Common myeloid progenitor, CD34-positive (primary cell): ENCODE measurements around the gene IER2. TPM values are rescaled to one million over a fixed set of nuclear protein-coding genes. Genes with fewer than 3 reads are reported as not detected.

Source experiments
- CTCF ChIA-PET: fragments of 350-600 bp; sonication (Branson Sonifier 250); formaldehyde crosslinking; loops from one replicate; lab custom pipeline; 2021; ENCODE audit warnings: antibody characterized with exemption; lab: Charles Lee
- POLR2A ChIA-PET: fragments of 350-600 bp; sonication (Branson Sonifier 250); formaldehyde crosslinking; loops from one replicate; lab custom pipeline; 2021; ENCODE audit warnings: antibody characterized with exemption; lab: Charles Lee
- DNase-seq, 3 donors: peaks; one replicate each; pipeline versions ENCODE4 v3.0.0 to v3.0.0-alpha.2; 2013
- H3K27ac ChIP-seq, 2 experiments: 1 replicate in 1 of 2; 2 replicates in 1 of 2; pipeline ENCODE4 v1.7.0; 2013; ENCODE audit warnings: inconsistent platforms in 2 of 2, low read length in 2 of 2, mild to moderate bottlenecking in 2 of 2, low read depth in 1 of 2, moderate library complexity in 1 of 2; ENCODE audit not compliant: severe bottlenecking in 2 of 2, insufficient read depth in 1 of 2, poor library complexity in 1 of 2
- H3K27me3 ChIP-seq, 5 experiments: replicated peaks in 2 of 5; 1 replicate in 3 of 5; 2 replicates in 2 of 5; pipeline versions ENCODE4 v1.6.1 to v1.7.0; 2013; ENCODE audit warnings: low read length in 4 of 5, mild to moderate bottlenecking in 2 of 5, moderate library complexity in 2 of 5, inconsistent platforms in 1 of 5; ENCODE audit not compliant: insufficient read depth in 5 of 5, control insufficient read depth in 4 of 5
- H3K36me3 ChIP-seq, 4 experiments: 1 replicate in 2 of 4; 2 replicates in 2 of 4; pipeline versions ENCODE4 v1.6.1 to v1.7.0; 2013; ENCODE audit warnings: low read length in 3 of 4, control low read depth in 1 of 4, mild to moderate bottlenecking in 1 of 4; ENCODE audit not compliant: control insufficient read depth in 4 of 4, insufficient read depth in 4 of 4
- H3K4me1 ChIP-seq, 4 experiments: 1 replicate in 3 of 4; 2 replicates in 1 of 4; pipeline versions ENCODE4 v1.6.1 to v1.7.1; 2013; ENCODE audit warnings: low read length in 3 of 4, mild to moderate bottlenecking in 3 of 4, control low read depth in 1 of 4, inconsistent platforms in 1 of 4, moderate library complexity in 1 of 4; ENCODE audit not compliant: control insufficient read depth in 4 of 4, insufficient read depth in 4 of 4; ENCODE audit errors: control extremely low read depth in 1 of 4
- H3K4me3 ChIP-seq, 7 experiments: 1 replicate in 4 of 7; 2 replicates in 3 of 7; pipeline versions ENCODE4 v1.5.1 to v1.7.0; 2013; ENCODE audit warnings: mild to moderate bottlenecking in 7 of 7, low read length in 6 of 7, moderate library complexity in 6 of 7, inconsistent platforms in 2 of 7, low read depth in 2 of 7, control low read depth in 1 of 7; ENCODE audit not compliant: insufficient read depth in 4 of 7, control insufficient read depth in 1 of 7; ENCODE audit errors: extremely low read depth in 1 of 7
- H3K9me3 ChIP-seq, 5 experiments: 1 replicate in 4 of 5; 2 replicates in 1 of 5; pipeline versions ENCODE4 v1.6.1 to v1.7.1; 2013; ENCODE audit warnings: low read length in 4 of 5, mild to moderate bottlenecking in 2 of 5, inconsistent platforms in 1 of 5, low read depth in 1 of 5, moderate library complexity in 1 of 5; ENCODE audit not compliant: control insufficient read depth in 4 of 5, insufficient read depth in 2 of 5; ENCODE audit errors: control extremely low read depth in 1 of 5
- WGBS: methylation state at CpG from one replicate; pipeline ENCODE4 v1.1.5; 2013; ENCODE audit not compliant: insufficient coverage; 5-methylcytosine and 5-hydroxymethylcytosine counted together
- polyA plus RNA-seq: library from polyadenylated mRNA; unstranded; fragments of 120-200 nt; gene quantifications from one replicate; pipeline ENCODE4 v1.2.1, GENCODE V29; 2013

IER2 gene
- 367 TPM for polyA plus RNA-seq

- Histone ChIP-seq H3K4me1 (peaks cover 0 to 51% (median 37%) of the 10 kb centered on the region in 4 experiments), H3K36me3 (peaks cover 0 to 13% (median 4%) of the 10 kb centered on the region in 4 experiments), H3K4me3 (peak within 1 kb of the TSS; percentile 65 to 99 (median 92)), H3K27ac (peak within 1 kb of the TSS; percentile 88 to 96), H3K9me3 (no peaks in the 10 kb centered on the region), H3K27me3 (no peaks in the 10 kb centered on the region)
- CTCF ChIA-PET: interaction anchor here (0.6 to 1.4 kb wide), 6 partner anchors 14 to 185 kb away, joined by 3 to 4 read pairs (median 4); partner anchors contain the start of gene NACC1
- peak; percentile 95 to 97 (median 96) for DNase-seq
- under 1% methylated on average over 21 of the region's 51 CpGs for WGBS
- POLR2A ChIA-PET: interaction anchor here (0.7 to 9.1 kb wide), 10 partner anchors 13 to 112 kb away, joined by 3 to 156 read pairs (median 4); partner anchors contain the start of genes LYL1 and NACC1
Measured at GRCh38 chr19:13150187-13150930, at the start of gene IER2, which contains the start of gene STX10. IER2 (plus strand) TSS chr19:13150411; CDS start chr19:13153187, 2,776 bp downstream. STX10 (minus strand) TSS chr19:13150375; CDS start chr19:13150173, 202 bp downstream.

- 2% methylated on average over 10 of the region's 18 CpGs for WGBS
- peaks cover 0 to 30% (median 10%) of the 10 kb centered on the region in 4 experiments for H3K36me3 ChIP-seq
- no peaks in the 10 kb centered on the region for H3K9me3 ChIP-seq
- ChIA-PET CTCF (interaction anchor here (0.5 to 2.6 kb wide), 12 partner anchors 14 to 136 kb away, joined by 3 to 8 read pairs (median 4); no protein-coding TSS in a partner anchor), POLR2A (interaction anchor here (0.8 to 9.5 kb wide), 7 partner anchors 15 to 159 kb away, joined by 3 to 156 read pairs (median 4); partner anchors contain the start of genes IER2, NACC1, STX10 and TRMT1)
- no peaks in the 10 kb centered on the region for H3K27me3 ChIP-seq
- peak overlapping the region; percentile 80 to 95 for H3K27ac ChIP-seq
- DNase-seq: peak in 2 of 3 donors; percentile 49 to 58
- H3K4me1 ChIP-seq: peaks cover 3 to 78% (median 64%) of the 10 kb centered on the region in 4 experiments
- H3K4me3 ChIP-seq: peak overlapping the region; percentile 79 to 100 (median 94)
Measured at GRCh38 chr19:13100841-13101589, 49.2 kb upstream of the IER2 start.

- Histone ChIP-seq H3K9me3 (no peaks in the 10 kb centered on the region), H3K4me1 (peaks cover 3 to 75% (median 62%) of the 10 kb centered on the region in 4 experiments), H3K27ac (peak overlapping the region; percentile 80 to 95), H3K4me3 (peak overlapping the region; percentile 79 to 100 (median 94)), H3K27me3 (no peaks in the 10 kb centered on the region), H3K36me3 (peaks cover 0 to 30% (median 10%) of the 10 kb centered on the region in 4 experiments)
- CTCF ChIA-PET: interaction anchor here (0.7 to 2.6 kb wide), 9 partner anchors 15 to 137 kb away, joined by 3 to 8 read pairs (median 4); no protein-coding TSS in a partner anchor
- 0% methylated on average over 6 of the region's 7 CpGs for WGBS
- POLR2A ChIA-PET: interaction anchor here (0.8 to 9.5 kb wide), 6 partner anchors 16 to 164 kb away, joined by 3 to 156 read pairs (median 3); partner anchors contain the start of genes CALR, IER2, NACC1 and STX10
- no peak for DNase-seq
Measured at GRCh38 chr19:13101590-13102415, 48.4 kb upstream of the IER2 start.

- CTCF ChIA-PET: interaction anchor here (1.5 to 1.6 kb wide), 2 partner anchors 53 to 89 kb away, joined by 3 to 6 read pairs; no protein-coding TSS in a partner anchor
- peak overlapping the region; percentile 79 to 100 (median 94) for H3K4me3 ChIP-seq
Measured at GRCh38 chr19:13102416-13102665, 47.9 kb upstream of the IER2 start.

GRCh38 chr19:13102666-13103580 is 47.3 kb upstream of the IER2 start, which contains the start of gene LYL1:
LYL1 (minus strand) TSS chr19:13102858; CDS start chr19:13101171, 1,687 bp downstream.
- ChIA-PET CTCF (interaction anchor here (1.3 to 4.2 kb wide), 3 partner anchors 13 to 89 kb away, joined by 3 to 25 read pairs (median 3); partner anchors contain the start of genes IER2, NACC1, STX10 and TRMT1), POLR2A (interaction anchor here (0.8 to 9.5 kb wide), 7 partner anchors 15 to 165 kb away, joined by 3 to 156 read pairs (median 4); partner anchors contain the start of genes CALR, IER2, NACC1 and STX10)
- Histone ChIP-seq H3K4me1 (peaks cover 3 to 73% (median 58%) of the 10 kb centered on the region in 4 experiments), H3K36me3 (peaks cover 0 to 37% (median 13%) of the 10 kb centered on the region in 4 experiments), H3K27me3 (no peaks in the 10 kb centered on the region), H3K27ac (peak within 1 kb of the TSS; percentile 90 to 95), H3K9me3 (no peaks in the 10 kb centered on the region), H3K4me3 (peak within 1 kb of the TSS; percentile 79 to 100 (median 94))
- WGBS: 0% methylated on average over 35 of the region's 47 CpGs
- peak; percentile 97 to 98 (median 98) for DNase-seq

More at GRCh38 chr19:13102416-13102665, 47.9 kb upstream of the IER2 start:
- Histone ChIP-seq H3K27ac (peak overlapping the region; percentile 80 to 95), H3K4me1 (peaks cover 3 to 73% (median 59%) of the 10 kb centered on the region in 4 experiments), H3K9me3 (no peaks in the 10 kb centered on the region), H3K27me3 (no peaks in the 10 kb centered on the region), H3K36me3 (peaks cover 0 to 32% (median 11%) of the 10 kb centered on the region in 4 experiments)
- POLR2A ChIA-PET: interaction anchor here (0.8 to 9.5 kb wide), 4 partner anchors 16 to 165 kb away, joined by 3 to 156 read pairs (median 3); partner anchors contain the start of genes CALR, IER2, NACC1 and STX10
- 0% methylated on average over 7 of the region's 7 CpGs for WGBS
- no peak for DNase-seq
